Spleen (tissue), 11 donors: Measurements from ENCODE around the gene JMY. TPM values are rescaled to one million over a fixed set of nuclear protein-coding genes. Genes with fewer than 3 reads are reported as not detected.

Source experiments
- DNase-seq: peaks from one replicate; pipeline ENCODE4 v3.0.0-alpha.2; 2020
- H3K27ac ChIP-seq, 8 donors: fragments of 200-600 bp; sonication (generic) in 7 of 8; 1 replicate in 4 of 8; 2 replicates in 4 of 8; pipeline versions ENCODE4 v1.5.0 to v1.8.0; 2016 to 2021; ENCODE audit warnings: inconsistent platforms in 4 of 8, mild to moderate bottlenecking in 4 of 8, moderate library complexity in 1 of 8
- H3K27me3 ChIP-seq, 7 donors: fragments of 200-600 bp; sonication (generic) in 6 of 7; replicated peaks in 1 of 7; 1 replicate in 4 of 7; 2 replicates in 3 of 7; pipeline versions ENCODE4 v1.5.0 to v1.8.0; 2016 to 2021; ENCODE audit warnings: inconsistent platforms in 3 of 7, mild to moderate bottlenecking in 1 of 7
- H3K36me3 ChIP-seq, 6 donors: fragments of 200-600 bp; sonication (generic) in 5 of 6; 1 replicate in 4 of 6; 2 replicates in 2 of 6; pipeline versions ENCODE4 v1.5.0 to v1.8.0; 2016 to 2021; ENCODE audit warnings: inconsistent platforms in 2 of 6
- H3K4me1 ChIP-seq, 6 donors: fragments of 200-600 bp; sonication (generic) in 5 of 6; 1 replicate in 3 of 6; 2 replicates in 3 of 6; pipeline versions ENCODE4 v1.5.0 to v1.8.0; 2016 to 2021; ENCODE audit warnings: inconsistent platforms in 3 of 6
- H3K4me3 ChIP-seq, 8 donors: fragments of 200-600 bp; sonication (generic) in 7 of 8; 1 replicate in 4 of 8; 2 replicates in 4 of 8; pipeline versions ENCODE4 v1.5.0 to v1.8.0; 2016 to 2021; ENCODE audit warnings: inconsistent platforms in 4 of 8, mild to moderate bottlenecking in 4 of 8, moderate library complexity in 2 of 8
- H3K9me3 ChIP-seq, 8 donors: fragments of 200-600 bp; sonication (generic) in 7 of 8; 1 replicate in 4 of 8; 2 replicates in 4 of 8; pipeline versions ENCODE4 v1.5.0 to v1.8.0; 2016 to 2021; ENCODE audit warnings: inconsistent platforms in 4 of 8
- POLR2A ChIP-seq, 3 donors: fragments of 450-650 bp; IDR thresholded peaks; one replicate each; pipeline ENCODE4 v1.5.1; 2017; ENCODE audit warnings: antibody characterized with exemption in 3 of 3, mild to moderate bottlenecking in 1 of 3
- POLR2AphosphoS5 ChIP-seq, 3 donors: sonication (generic); formaldehyde crosslinking; IDR thresholded peaks; one replicate each; pipeline ENCODE4 v1.5.1; 2017; ENCODE audit warnings: antibody characterized with exemption in 3 of 3
- WGBS, 5 donors: extraction: QIAGEN DNeasy Blood & Tissue Kit in 3 of 5; methylation state at CpG; one replicate each; pipeline versions ENCODE4 v1.1.5 to v1.1.7; 2013 to 2018; 5-methylcytosine and 5-hydroxymethylcytosine counted together
- intact Hi-C: fragments of 100-400 bp; cut with DNase I; formaldehyde crosslinking; loops from one replicate; pipeline ENCODE4 v1.15.0; 2023; ENCODE audit warnings: low total_unique reads
- polyA plus RNA-seq, 3 donors: library from polyadenylated mRNA; stranded (reverse); fragments of 200-250 nt; gene quantifications; one replicate each; pipeline ENCODE4 v1.2.1, GENCODE V29; 2013
- small RNA-seq, 4 donors: library from RNA; depleted of rRNA; stranded (forward); fragments of <200 nt; gene quantifications; one replicate each; pipeline ENCODE3, GENCODE V24; 2016
- total RNA-seq, 7 donors: library from RNA; depleted of rRNA in 3 of 7; stranded (reverse); fragments of >200 nt in 3 of 7; fragmentation: NEBNext Ultra II Directional in 4 of 7; extraction: Animal tissue kit (Norgen Biotek cat#: 25700) in 4 of 7; gene quantifications; one replicate each; pipeline versions ENCODE4 v1.1.0 to v1.2.1, GENCODE V29; 2016 to 2021
- TF ChIP-seq, protein P1 (sequence below), 11 experiments: fragments of 200-600 bp in 7 of 11; fragments of 450-650 bp in 4 of 11; sonication (generic) in 4 of 11; IDR thresholded peaks in 8 of 11; conservative IDR thresholded peaks in 3 of 11; 1 replicate in 7 of 11; 2 replicates in 4 of 11; pipeline versions ENCODE4 v1.4.0 to v1.8.0; 2016 to 2021; ENCODE audit warnings: antibody characterized with exemption in 11 of 11, inconsistent platforms in 4 of 11, mild to moderate bottlenecking in 1 of 11
- donor health status: healthy with polysubstance abuse.
- donor health status: DM: no; HTN: no; CAD: no; lungs with moderate emphysema.
- donor health status: DM: no; HTN: no; CAD: no.
- donor health status: Bipolar disorder and iron deficiency.
- donor health status: healthy.
- donor health status: DM: no; HTN: no; CAD: no.
- donor health status: DM: yes; HTN: yes; CAD: no.

The JMY gene
- total and polyA plus RNA-seq, 10 donors = 2.0 to 19.6 (median 11.6) TPM

DNA sequence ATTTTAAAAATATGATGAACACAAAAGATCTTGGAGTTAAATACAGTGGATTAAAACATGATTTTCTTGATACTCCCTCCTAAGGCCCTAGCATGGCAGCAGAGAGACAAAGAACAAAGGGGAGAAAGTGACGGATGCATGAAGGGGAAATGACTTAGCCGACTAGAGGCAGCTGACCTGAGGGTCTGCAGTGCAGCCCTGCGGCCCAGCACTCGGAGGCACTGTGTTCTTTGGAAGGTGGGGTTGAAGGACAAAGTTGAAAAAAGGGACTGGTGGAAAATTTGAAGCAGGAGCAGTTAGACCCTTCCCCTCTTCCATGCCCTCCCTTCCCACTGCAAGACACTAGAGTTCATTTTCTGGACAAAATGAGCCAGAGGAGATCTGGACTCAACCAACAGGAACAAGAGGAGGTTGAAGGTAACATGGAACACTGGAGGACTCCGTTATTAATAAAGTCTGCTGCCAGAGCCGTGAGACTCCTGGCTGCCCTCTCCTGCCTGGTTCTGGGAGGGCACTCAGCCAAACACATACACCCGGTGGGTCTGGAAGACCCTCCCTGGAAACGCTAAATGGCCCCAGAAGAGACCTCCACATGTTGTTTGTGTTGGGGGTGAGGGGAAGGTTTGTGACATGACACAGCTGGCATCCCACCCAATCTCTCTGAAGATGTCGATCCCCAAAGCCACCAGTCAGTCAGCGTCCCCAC lies 98.1 kb downstream of the JMY start:
- Histone ChIP-seq H3K27ac (no peak overlapping the region), H3K9me3 (peaks cover 0 to 15% (median 3%) of the 10 kb centered on the region in 8 donors), H3K4me3 (no peak overlapping the region), H3K4me1 (no peaks in the 10 kb centered on the region), H3K27me3 (peaks cover 0 to 7% (median 0%) of the 10 kb centered on the region in 7 donors), H3K36me3 (no peaks in the 10 kb centered on the region)
- WGBS, 5 donors = 74 to 89% (median 82%) methylated on average over 10 of the region's 10 CpGs
- no peak for DNase-seq
- no peak for TF ChIP-seq POLR2AphosphoS5 (IDR thresholded peaks at IDR 0.05)
- TF ChIP-seq POLR2A (IDR thresholded peaks at IDR 0.05) = no peak
- intact Hi-C loops = no loop called here

DNA sequence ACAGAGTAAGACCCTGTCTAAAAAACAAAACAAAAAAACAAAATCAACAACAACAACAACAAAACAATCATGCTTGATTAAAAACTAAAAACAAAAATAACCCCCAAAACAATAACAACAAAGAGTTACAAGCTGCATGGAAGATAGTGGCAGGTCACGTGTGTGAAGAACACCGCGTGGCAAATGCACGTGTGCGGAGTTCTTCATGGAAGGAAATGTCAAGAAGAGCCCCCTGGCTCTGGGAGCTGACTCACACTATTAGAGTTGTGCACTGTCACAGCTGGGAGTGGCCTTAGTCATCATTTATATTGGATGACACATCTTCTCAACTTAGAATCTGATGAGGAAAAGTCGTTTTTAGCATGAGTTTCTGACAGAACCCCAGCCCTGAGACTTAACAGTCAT lies 110.5 kb downstream of the JMY start:
- Histone ChIP-seq H3K9me3 (no peaks in the 10 kb centered on the region), H3K36me3 (no peaks in the 10 kb centered on the region), H3K4me3 (no peak overlapping the region), H3K27ac (no peak overlapping the region), H3K4me1 (no peaks in the 10 kb centered on the region), H3K27me3 (peaks cover 0 to 4% (median 0%) of the 10 kb centered on the region in 7 donors)
- intact Hi-C loops = no loop called here
- no peak for TF ChIP-seq POLR2AphosphoS5 (IDR thresholded peaks at IDR 0.05)
- DNase-seq = no peak
- WGBS, 5 donors = 76 to 90% (median 84%) methylated on average over 6 of the region's 6 CpGs

DNA sequence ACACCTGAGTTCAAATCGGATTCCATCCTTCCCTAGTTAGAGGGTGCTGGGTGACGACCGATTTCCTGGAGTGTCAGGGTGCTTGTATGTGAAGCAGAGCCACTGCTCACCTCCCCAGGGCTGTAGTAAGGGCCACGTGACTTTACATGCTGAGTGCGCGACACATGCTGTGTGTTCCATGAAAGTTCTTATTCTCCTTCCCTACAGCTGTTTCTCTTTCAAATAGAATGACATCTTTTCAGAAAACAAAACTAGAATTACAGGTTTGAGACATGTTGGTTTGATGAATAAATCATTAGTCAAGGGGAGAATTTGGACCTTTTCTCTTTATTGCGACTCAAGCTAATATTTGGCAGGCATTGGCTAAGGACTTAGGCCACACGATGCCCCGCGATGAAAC lies 113.1 kb downstream of the JMY start:
- Histone ChIP-seq H3K4me3 (no peak overlapping the region), H3K27me3 (no peaks in the 10 kb centered on the region), H3K4me1 (no peaks in the 10 kb centered on the region), H3K27ac (no peak overlapping the region), H3K36me3 (no peaks in the 10 kb centered on the region), H3K9me3 (no peaks in the 10 kb centered on the region)
- DNase-seq = no peak
- intact Hi-C loops = no loop called here
- WGBS, 5 donors = 88 to 95% (median 93%) methylated on average over 10 of the region's 10 CpGs
- TF ChIP-seq POLR2AphosphoS5 (IDR thresholded peaks at IDR 0.05) (no peak), POLR2A (IDR thresholded peaks at IDR 0.05) (no peak)
- TF ChIP-seq, protein P1, sequence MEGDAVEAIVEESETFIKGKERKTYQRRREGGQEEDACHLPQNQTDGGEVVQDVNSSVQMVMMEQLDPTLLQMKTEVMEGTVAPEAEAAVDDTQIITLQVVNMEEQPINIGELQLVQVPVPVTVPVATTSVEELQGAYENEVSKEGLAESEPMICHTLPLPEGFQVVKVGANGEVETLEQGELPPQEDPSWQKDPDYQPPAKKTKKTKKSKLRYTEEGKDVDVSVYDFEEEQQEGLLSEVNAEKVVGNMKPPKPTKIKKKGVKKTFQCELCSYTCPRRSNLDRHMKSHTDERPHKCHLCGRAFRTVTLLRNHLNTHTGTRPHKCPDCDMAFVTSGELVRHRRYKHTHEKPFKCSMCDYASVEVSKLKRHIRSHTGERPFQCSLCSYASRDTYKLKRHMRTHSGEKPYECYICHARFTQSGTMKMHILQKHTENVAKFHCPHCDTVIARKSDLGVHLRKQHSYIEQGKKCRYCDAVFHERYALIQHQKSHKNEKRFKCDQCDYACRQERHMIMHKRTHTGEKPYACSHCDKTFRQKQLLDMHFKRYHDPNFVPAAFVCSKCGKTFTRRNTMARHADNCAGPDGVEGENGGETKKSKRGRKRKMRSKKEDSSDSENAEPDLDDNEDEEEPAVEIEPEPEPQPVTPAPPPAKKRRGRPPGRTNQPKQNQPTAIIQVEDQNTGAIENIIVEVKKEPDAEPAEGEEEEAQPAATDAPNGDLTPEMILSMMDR (IDR thresholded peaks at IDR 0.05 in 8 of 11, conservative IDR thresholded peaks at IDR 0.05 in 3 of 11) = no peak

DNA sequence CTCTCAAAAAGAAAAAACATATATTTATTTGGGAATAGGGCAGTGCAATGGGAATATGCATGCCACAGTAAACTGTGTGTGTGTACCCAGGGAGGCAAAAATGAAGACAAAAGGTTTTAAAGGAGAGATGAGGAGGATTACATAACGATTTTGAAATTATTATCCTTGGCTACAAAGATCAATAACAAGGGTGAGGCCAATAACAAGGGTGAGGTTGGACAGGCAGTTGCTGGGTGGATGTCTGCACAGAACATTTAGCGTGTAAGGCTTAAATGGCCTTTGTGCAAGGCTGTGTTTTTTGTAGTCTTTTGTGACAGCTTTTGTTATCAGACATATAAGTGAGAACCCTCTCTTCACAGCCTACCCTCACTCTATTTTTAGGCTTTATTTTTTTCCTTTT lies 114.0 kb downstream of the JMY start:
- H3K4me1 ChIP-seq = no peaks in the 10 kb centered on the region
- no peaks in the 10 kb centered on the region for H3K36me3 ChIP-seq
- intact Hi-C loops = no loop called here
- no peak for TF ChIP-seq POLR2AphosphoS5 (IDR thresholded peaks at IDR 0.05)
- TF ChIP-seq POLR2A (IDR thresholded peaks at IDR 0.05) = no peak
- TF ChIP-seq, protein P1 (IDR thresholded peaks at IDR 0.05 in 8 of 11, conservative IDR thresholded peaks at IDR 0.05 in 3 of 11) = no peak
- no peaks in the 10 kb centered on the region for H3K27me3 ChIP-seq
- H3K9me3 ChIP-seq = no peaks in the 10 kb centered on the region
- 80 to 98% (median 89%) methylated on average over 2 of the region's 2 CpGs for WGBS, 5 donors
- no peak overlapping the region for H3K4me3 ChIP-seq
- DNase-seq = no peak
- no peak overlapping the region for H3K27ac ChIP-seq

DNA sequence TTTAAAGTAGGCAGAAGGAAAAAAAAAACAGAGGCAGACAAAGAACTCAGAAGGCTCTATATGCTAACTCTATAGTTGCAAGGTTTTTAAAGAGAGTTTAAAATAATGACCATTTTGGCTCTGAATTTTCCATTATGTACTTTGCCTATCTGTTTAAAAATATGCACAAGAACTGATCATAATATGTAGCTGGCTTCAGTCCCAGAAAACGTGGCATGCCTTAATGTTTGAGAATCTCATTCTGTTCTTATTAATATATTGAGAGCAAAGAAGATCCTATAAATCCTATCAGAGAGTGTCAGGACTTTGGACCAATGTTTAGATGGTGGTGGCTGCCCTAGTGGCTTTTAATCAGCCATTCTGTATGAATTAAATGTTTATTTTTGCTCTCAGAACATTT lies 121.5 kb downstream of the JMY start:
- no peak for DNase-seq
- Histone ChIP-seq H3K4me3 (no peak overlapping the region), H3K4me1 (no peaks in the 10 kb centered on the region), H3K27me3 (peaks cover 0 to 6% (median 0%) of the 10 kb centered on the region in 7 donors), H3K36me3 (no peaks in the 10 kb centered on the region), H3K9me3 (no peaks in the 10 kb centered on the region), H3K27ac (no peak overlapping the region)
- intact Hi-C loops = no loop called here
- TF ChIP-seq POLR2AphosphoS5 (IDR thresholded peaks at IDR 0.05) = no peak
- TF ChIP-seq, protein P1 (IDR thresholded peaks at IDR 0.05 in 8 of 11, conservative IDR thresholded peaks at IDR 0.05 in 3 of 11) = no peak
- no peak for TF ChIP-seq POLR2A (IDR thresholded peaks at IDR 0.05)
- 33 to 66% (median 42%) methylated on average over 1 of the region's 1 CpG for WGBS, 5 donors

Small RNA genes within 50 kb of the gene (small RNA-seq; reads per million reads assigned to genes)
- gene AC016559.1 = 0 reads per million in 4 donors
- 0 to 0.07 (median 0) reads per million in 4 donors for gene RF00425

Other genes starting within 250 kb of the JMY start
- gene DMGDH, start 166.5 kb upstream of the JMY start, total RNA-seq = 1 to 10 TPM in 2 of 7 donors, under 1 TPM in 3, not detected in 2; 0.34 to 1.4 (median 0.60) TPM
- gene DMGDH, start 166.5 kb upstream of the JMY start, polyA plus RNA-seq = under 1 TPM; 0.06 to 0.20 (median 0.13) TPM
- gene BHMT2, start 166.4 kb upstream of the JMY start, total RNA-seq = 1 to 10 TPM in 3 of 7 donors, under 1 TPM in 3, not detected in 1; 0.35 to 2.6 (median 0.84) TPM
- under 1 TPM; 0.17 to 0.78 (median 0.42) TPM for gene BHMT2, start 166.4 kb upstream of the JMY start, polyA plus RNA-seq
- not detected for gene BHMT, start 124.3 kb upstream of the JMY start, total RNA-seq
- gene BHMT, start 124.3 kb upstream of the JMY start, polyA plus RNA-seq = not detected